HEK293 (cell line): ENCODE results near the gene GSG1L.

Source experiments
- ZNF324 ChIP-seq: fragments of 450-650 bp; formaldehyde crosslinking; IDR thresholded peaks from 2 replicates; pipeline ENCODE4 v1.5.1; 2016; ENCODE audit warnings: missing biosample characterization, missing genetic modification characterization
- ZNF416 ChIP-seq: fragments of 450-650 bp; formaldehyde crosslinking; IDR thresholded peaks from 2 replicates; pipeline ENCODE4 v1.5.1; 2016; ENCODE audit warnings: missing biosample characterization, missing genetic modification characterization
- ZNF48 ChIP-seq: fragments of 450-650 bp; formaldehyde crosslinking; IDR thresholded peaks from 2 replicates; pipeline ENCODE4 v1.5.1; 2016; ENCODE audit warnings: missing biosample characterization, missing genetic modification characterization
- ZNF596 ChIP-seq: fragments of 450-650 bp; IDR thresholded peaks from 2 replicates; pipeline ENCODE4 v1.5.0; 2018; ENCODE audit warnings: missing biosample characterization, mild to moderate bottlenecking, missing genetic modification characterization, moderate library complexity
- ZNF626 ChIP-seq: fragments of 450-650 bp; sonication (Bioruptor Pico); formaldehyde crosslinking; IDR thresholded peaks from 2 replicates; pipeline ENCODE4 v1.5.1; 2018; ENCODE audit warnings: missing biosample characterization, missing genetic modification characterization, inconsistent platforms
- TF ChIP-seq, protein P1 (sequence below): fragments of 450-650 bp; formaldehyde crosslinking; IDR thresholded peaks from 2 replicates; pipeline ENCODE4 v1.5.1; 2016; ENCODE audit warnings: missing biosample characterization, missing genetic modification characterization

DNA sequence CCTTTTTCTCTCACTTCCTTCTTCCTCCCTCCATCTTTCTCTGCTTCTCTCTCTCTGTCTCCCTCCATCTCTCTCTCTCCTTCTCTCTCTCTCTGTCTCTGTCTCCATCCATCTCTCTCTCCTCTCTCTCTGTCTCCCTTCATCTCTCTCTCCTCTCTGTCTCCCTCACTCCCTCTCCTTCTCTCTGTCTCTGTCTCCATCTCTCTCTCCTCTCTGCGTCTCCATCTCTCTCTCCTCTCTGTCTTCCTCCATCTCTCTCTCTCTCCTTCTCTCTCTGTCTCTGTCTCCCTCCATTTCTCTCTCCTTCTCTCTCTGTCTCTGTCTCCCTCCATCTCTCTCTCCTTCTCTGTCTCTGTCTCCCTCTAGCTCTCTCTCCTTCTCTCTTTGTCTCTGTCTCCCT, 194.1 kb downstream of the GSG1L start:
- TF ChIP-seq ZNF48 (tag by site-specific recombination) (no peak), ZNF416 (tag by site-specific recombination) (no peak), ZNF324 (tag by site-specific recombination) (no peak), ZNF596 (tag by site-specific recombination) (peak; percentile 85), ZNF626 (no peak)
- TF ChIP-seq, protein P1, sequence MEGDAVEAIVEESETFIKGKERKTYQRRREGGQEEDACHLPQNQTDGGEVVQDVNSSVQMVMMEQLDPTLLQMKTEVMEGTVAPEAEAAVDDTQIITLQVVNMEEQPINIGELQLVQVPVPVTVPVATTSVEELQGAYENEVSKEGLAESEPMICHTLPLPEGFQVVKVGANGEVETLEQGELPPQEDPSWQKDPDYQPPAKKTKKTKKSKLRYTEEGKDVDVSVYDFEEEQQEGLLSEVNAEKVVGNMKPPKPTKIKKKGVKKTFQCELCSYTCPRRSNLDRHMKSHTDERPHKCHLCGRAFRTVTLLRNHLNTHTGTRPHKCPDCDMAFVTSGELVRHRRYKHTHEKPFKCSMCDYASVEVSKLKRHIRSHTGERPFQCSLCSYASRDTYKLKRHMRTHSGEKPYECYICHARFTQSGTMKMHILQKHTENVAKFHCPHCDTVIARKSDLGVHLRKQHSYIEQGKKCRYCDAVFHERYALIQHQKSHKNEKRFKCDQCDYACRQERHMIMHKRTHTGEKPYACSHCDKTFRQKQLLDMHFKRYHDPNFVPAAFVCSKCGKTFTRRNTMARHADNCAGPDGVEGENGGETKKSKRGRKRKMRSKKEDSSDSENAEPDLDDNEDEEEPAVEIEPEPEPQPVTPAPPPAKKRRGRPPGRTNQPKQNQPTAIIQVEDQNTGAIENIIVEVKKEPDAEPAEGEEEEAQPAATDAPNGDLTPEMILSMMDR: no peak
